Mesenchymal stem cell (in vitro differentiated cells and primary cell): ENCODE data around the gene SHH.

Experiments
- DNase-seq: peaks from one replicate; pipeline ENCODE4 v3.0.0-alpha.2; 2013
- H2AFZ ChIP-seq: one replicate; pipeline ENCODE4 v1.6.1; 2013; ENCODE audit warnings: low read depth, mild to moderate bottlenecking, control low read depth, inconsistent platforms, low read length, moderate library complexity
- H2AK5ac ChIP-seq: 2 replicates; pipeline ENCODE4 v1.6.1; 2013; ENCODE audit warnings: low read length, moderate library complexity, mild to moderate bottlenecking, inconsistent platforms; ENCODE audit not compliant: severe bottlenecking
- H2BK120ac ChIP-seq: one replicate; pipeline ENCODE4 v1.6.1; 2013; ENCODE audit warnings: low read depth, mild to moderate bottlenecking, inconsistent platforms, low read length, moderate library complexity
- H2BK12ac ChIP-seq, 2 experiments: one replicate each; pipeline ENCODE4 v1.6.1; 2013; ENCODE audit warnings: inconsistent platforms in 2 of 2, low read length in 2 of 2, mild to moderate bottlenecking in 2 of 2, moderate library complexity in 2 of 2, control low read depth in 1 of 2
- H2BK15ac ChIP-seq: one replicate; pipeline ENCODE4 v1.6.1; 2013; ENCODE audit warnings: mild to moderate bottlenecking, low read depth, inconsistent platforms; ENCODE audit not compliant: poor library complexity, severe bottlenecking
- H2BK5ac ChIP-seq: 2 replicates; pipeline ENCODE4 v1.6.1; 2013; ENCODE audit warnings: low read depth, mild to moderate bottlenecking, low read length, control low read depth, inconsistent platforms; ENCODE audit not compliant: poor library complexity, severe bottlenecking
- H3K14ac ChIP-seq, 2 experiments: one replicate each; pipeline ENCODE4 v1.6.1; 2013; ENCODE audit warnings: inconsistent platforms in 2 of 2, low read length in 2 of 2, control low read depth in 1 of 2, mild to moderate bottlenecking in 1 of 2, moderate library complexity in 1 of 2
- H3K18ac ChIP-seq, 2 experiments: one replicate each; pipeline ENCODE4 v1.6.1; 2013; ENCODE audit warnings: inconsistent platforms in 2 of 2, low read length in 2 of 2, control low read depth in 1 of 2, low read depth in 1 of 2, mild to moderate bottlenecking in 1 of 2
- H3K23ac ChIP-seq, 2 experiments: one replicate each; pipeline ENCODE4 v1.6.1; 2013; ENCODE audit warnings: inconsistent platforms in 2 of 2, low read length in 2 of 2, mild to moderate bottlenecking in 2 of 2, moderate library complexity in 2 of 2, control low read depth in 1 of 2
- H3K27ac ChIP-seq: 2 replicates; pipeline ENCODE4 v1.5.1; 2013; ENCODE audit warnings: mild to moderate bottlenecking, moderate library complexity, low read length, control low read depth, inconsistent platforms; ENCODE audit not compliant: poor library complexity, severe bottlenecking
- H3K27me3 ChIP-seq, 2 experiments: 2 replicates each; pipeline versions ENCODE4 v1.6.1 to v1.7.0; 2013; ENCODE audit warnings: low read length in 2 of 2, mild to moderate bottlenecking in 2 of 2, moderate library complexity in 2 of 2, control low read depth in 1 of 2, inconsistent platforms in 1 of 2; ENCODE audit not compliant: control insufficient read depth in 1 of 2, insufficient read depth in 1 of 2
- H3K36me3 ChIP-seq, 2 experiments: 2 replicates each; pipeline versions ENCODE4 v1.6.1 to v1.7.0; 2013; ENCODE audit warnings: low read length in 2 of 2, control low read depth in 1 of 2, inconsistent platforms in 1 of 2, low read depth in 1 of 2, mild to moderate bottlenecking in 1 of 2; ENCODE audit not compliant: insufficient read depth in 2 of 2, control insufficient read depth in 1 of 2
- H3K4ac ChIP-seq, 2 experiments: one replicate each; pipeline ENCODE4 v1.6.1; 2013; ENCODE audit warnings: inconsistent platforms in 2 of 2, low read length in 2 of 2, mild to moderate bottlenecking in 2 of 2, moderate library complexity in 2 of 2, control low read depth in 1 of 2, low read depth in 1 of 2
- H3K4me1 ChIP-seq: 2 replicates; pipeline ENCODE4 v1.6.1; 2013; ENCODE audit warnings: low read depth, low read length, control low read depth; ENCODE audit not compliant: control insufficient read depth, insufficient read depth
- H3K4me2 ChIP-seq: 2 replicates; pipeline ENCODE4 v1.6.1; 2013; ENCODE audit warnings: low read length, mild to moderate bottlenecking, inconsistent platforms; ENCODE audit not compliant: poor library complexity, severe bottlenecking
- H3K4me3 ChIP-seq, 2 experiments: 2 replicates each; pipeline versions ENCODE4 v1.5.1 to v1.7.0; 2013; ENCODE audit warnings: low read length in 2 of 2, mild to moderate bottlenecking in 2 of 2, control low read depth in 1 of 2, low read depth in 1 of 2; ENCODE audit not compliant: insufficient read depth in 1 of 2
- H3K79me1 ChIP-seq: replicated peaks from 2 replicates; pipeline ENCODE4 v1.6.1; 2013; ENCODE audit warnings: mild to moderate bottlenecking, control low read depth, low read length, inconsistent platforms; ENCODE audit not compliant: poor library complexity, severe bottlenecking
- H3K9ac ChIP-seq: 2 replicates; pipeline ENCODE4 v1.7.0; 2013; ENCODE audit warnings: mild to moderate bottlenecking, low read length, moderate library complexity
- H3K9me3 ChIP-seq: 2 replicates; pipeline ENCODE4 v1.7.0; 2013; ENCODE audit warnings: mild to moderate bottlenecking, low read length; ENCODE audit not compliant: control insufficient read depth
- H4K8ac ChIP-seq: one replicate; pipeline ENCODE4 v1.6.1; 2013; ENCODE audit warnings: inconsistent platforms, mild to moderate bottlenecking, low read length, moderate library complexity
- H4K91ac ChIP-seq: one replicate; pipeline ENCODE4 v1.6.1; 2013; ENCODE audit warnings: mild to moderate bottlenecking, low read length, inconsistent platforms
- WGBS: methylation state at CpG from one replicate; pipeline ENCODE4 v1.1.7; 2013; ENCODE audit warnings: mixed read lengths; 5-methylcytosine and 5-hydroxymethylcytosine counted together

SHH gene

GRCh38 chr7:155804897-155805825 lies 7.1 kb downstream of the SHH start:
- Histone ChIP-seq H3K9me3 (no peaks in the 10 kb centered on the region), H2BK5ac (no peak overlapping the region), H4K91ac (no peak overlapping the region), H3K18ac (no peak overlapping the region), H3K4ac (no peak overlapping the region), H3K9ac (peak overlapping the region; percentile 48), H3K27me3 (peaks cover 42 to 88% of the 10 kb centered on the region in 2 experiments), H3K79me1 (no peaks in the 10 kb centered on the region), H3K4me3 (peak overlapping the region; percentile 50 to 69), H3K14ac (no peak overlapping the region), H3K4me2 (peak overlapping the region; percentile 69), H2BK15ac (no peak overlapping the region), H2AFZ (peak overlapping the region; percentile 59), H3K36me3 (no peaks in the 10 kb centered on the region), H2AK5ac (no peak overlapping the region), H4K8ac (no peak overlapping the region), H3K4me1 (peaks cover 57% of the 10 kb centered on the region), H3K27ac (no peak overlapping the region), H2BK120ac (no peak overlapping the region), H2BK12ac (no peak overlapping the region), H3K23ac (no peak overlapping the region)
- peak; percentile 71 for DNase-seq
- WGBS, result under 1% methylated on average over 78 of the region's 91 CpGs

GRCh38 chr7:155804431-155804831 lies 7.8 kb downstream of the SHH start:
- no peak overlapping the region for H4K91ac ChIP-seq
- H3K79me1 ChIP-seq, result no peaks in the 10 kb centered on the region
- H2BK12ac ChIP-seq, result no peak overlapping the region
- no peak overlapping the region for H2BK5ac ChIP-seq
- DNase-seq, result no peak
- H2BK15ac ChIP-seq, result no peak overlapping the region
- H3K9me3 ChIP-seq, result no peaks in the 10 kb centered on the region
- H3K27ac ChIP-seq, result no peak overlapping the region
- no peak overlapping the region for H2BK120ac ChIP-seq
- H3K36me3 ChIP-seq, result no peaks in the 10 kb centered on the region
- no peak overlapping the region for H2AK5ac ChIP-seq
- peak overlapping the region; percentile 69 for H3K4me2 ChIP-seq
- no peak overlapping the region for H3K23ac ChIP-seq
- H3K27me3 ChIP-seq, result peaks cover 43 to 89% of the 10 kb centered on the region in 2 experiments
- no peak overlapping the region for H2AFZ ChIP-seq
- H4K8ac ChIP-seq, result no peak overlapping the region
- no peak overlapping the region for H3K9ac ChIP-seq
- H3K4ac ChIP-seq, result no peak overlapping the region
- WGBS, result 1% methylated on average over 16 of the region's 17 CpGs
- no peak overlapping the region for H3K4me3 ChIP-seq
- no peak overlapping the region for H3K18ac ChIP-seq
- H3K14ac ChIP-seq, result no peak overlapping the region
- H3K4me1 ChIP-seq, result peaks cover 49% of the 10 kb centered on the region

GRCh38 chr7:155803418-155804376 lies 8.6 kb downstream of the SHH start:
- no peak overlapping the region for H4K91ac ChIP-seq
- DNase-seq, result no peak
- H3K4me1 ChIP-seq, result peaks cover 42% of the 10 kb centered on the region
- H3K14ac ChIP-seq, result no peak overlapping the region
- no peaks in the 10 kb centered on the region for H3K79me1 ChIP-seq
- H3K4ac ChIP-seq, result no peak overlapping the region
- no peak overlapping the region for H2BK12ac ChIP-seq
- no peak overlapping the region for H3K9ac ChIP-seq
- peak overlapping the region in 1 of 2 experiments; percentile 72 for H3K23ac ChIP-seq
- no peak overlapping the region for H2BK5ac ChIP-seq
- no peak overlapping the region for H3K18ac ChIP-seq
- no peak overlapping the region for H2AFZ ChIP-seq
- no peak overlapping the region for H4K8ac ChIP-seq
- no peak overlapping the region for H2BK15ac ChIP-seq
- peaks cover 42 to 90% of the 10 kb centered on the region in 2 experiments for H3K27me3 ChIP-seq
- under 1% methylated on average over 80 of the region's 96 CpGs for WGBS
- peak overlapping the region; percentile 39 to 41 for H3K4me3 ChIP-seq
- no peaks in the 10 kb centered on the region for H3K36me3 ChIP-seq
- H3K27ac ChIP-seq, result no peak overlapping the region
- H2BK120ac ChIP-seq, result no peak overlapping the region
- H3K9me3 ChIP-seq, result no peaks in the 10 kb centered on the region
- H2AK5ac ChIP-seq, result no peak overlapping the region
- peak overlapping the region; percentile 69 for H3K4me2 ChIP-seq
